Kidney epithelial cell (primary cell): ENCODE measurements around the gene HMGB3. TPM values are rescaled to one million over a fixed set of nuclear protein-coding genes. Genes with fewer than 3 reads are reported as not detected.

Source experiments
- DNase-seq: peaks from one replicate; pipeline ENCODE4 v3.0.0-alpha.2; 2010; ENCODE audit warnings: low read depth
- H3K27me3 ChIP-seq: 2 replicates; pipeline ENCODE4 v1.6.0; 2011; ENCODE audit warnings: low read length; ENCODE audit not compliant: control insufficient read depth, insufficient read depth
- H3K36me3 ChIP-seq: 2 replicates; pipeline ENCODE4 v1.5.1; 2011; ENCODE audit warnings: low read length; ENCODE audit not compliant: control insufficient read depth, insufficient read depth
- H3K4me3 ChIP-seq: 2 replicates; pipeline ENCODE4 v1.5.1; 2011; ENCODE audit warnings: low read depth, mild to moderate bottlenecking, control low read depth, low read length
- total RNA-seq: library from RNA; depleted of rRNA; stranded (reverse); fragments of >200 nt; gene quantifications from 2 replicates; pipeline ENCODE4 v1.2.3, GENCODE V29; 2015
- TF ChIP-seq, protein P1 (sequence below): IDR thresholded peaks from 2 replicates; pipeline ENCODE4 v1.5.1; 2011; ENCODE audit warnings: mild to moderate bottlenecking, moderate library complexity, low read length, control low read depth, inconsistent platforms; ENCODE audit not compliant: insufficient read depth, poor library complexity, severe bottlenecking

HMGB3 gene
- 29.9 and 44.6 TPM in 2 replicates for total RNA-seq

DNA sequence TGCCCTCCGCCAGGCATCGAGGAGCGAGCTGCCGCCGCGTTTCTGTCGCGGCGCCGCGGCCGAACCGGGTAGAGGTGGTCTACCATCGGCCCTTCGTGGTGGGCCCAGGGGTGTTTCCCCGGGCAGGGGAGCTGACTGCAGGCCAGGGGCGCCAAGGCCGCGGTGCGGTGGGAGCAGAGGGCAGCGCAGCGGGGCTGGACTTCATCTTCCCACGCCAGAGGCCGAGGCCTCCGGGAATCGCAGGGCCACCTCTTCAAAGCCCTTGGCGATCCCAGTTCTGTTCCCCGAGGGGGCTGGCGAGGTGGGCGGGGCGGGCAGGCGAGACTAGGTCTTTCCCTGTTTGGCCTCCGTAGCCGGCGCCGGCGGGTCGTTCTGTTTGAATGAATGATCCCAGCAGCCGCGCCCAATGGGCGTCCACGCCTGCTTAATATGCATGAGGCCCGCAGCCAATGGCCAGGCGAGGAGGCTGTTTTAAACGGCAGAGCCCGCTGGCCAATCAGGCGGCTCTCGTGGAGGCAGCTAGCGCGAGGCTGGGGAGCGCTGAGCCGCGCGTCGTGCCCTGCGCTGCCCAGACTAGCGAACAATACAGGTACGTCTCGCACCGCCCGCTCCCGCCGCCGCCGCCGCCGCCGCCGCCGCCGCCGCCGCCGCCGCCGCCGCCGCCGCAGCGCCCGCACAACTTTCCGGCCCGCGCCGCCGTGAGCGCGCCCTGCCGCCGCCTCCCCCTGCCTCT, at the start of gene HMGB3:
HMGB3 (plus strand) TSS at position 548 of the 733 bp plus-strand sequence. CDS start 2,265 bp downstream, outside the sequence.
- Histone ChIP-seq H3K36me3 (no peaks in the 10 kb centered on the region), H3K4me3 (peak within 1 kb of the TSS; percentile 61), H3K27me3 (no peaks in the 10 kb centered on the region)
- DNase-seq = peak; percentile 72
- TF ChIP-seq, protein P1, sequence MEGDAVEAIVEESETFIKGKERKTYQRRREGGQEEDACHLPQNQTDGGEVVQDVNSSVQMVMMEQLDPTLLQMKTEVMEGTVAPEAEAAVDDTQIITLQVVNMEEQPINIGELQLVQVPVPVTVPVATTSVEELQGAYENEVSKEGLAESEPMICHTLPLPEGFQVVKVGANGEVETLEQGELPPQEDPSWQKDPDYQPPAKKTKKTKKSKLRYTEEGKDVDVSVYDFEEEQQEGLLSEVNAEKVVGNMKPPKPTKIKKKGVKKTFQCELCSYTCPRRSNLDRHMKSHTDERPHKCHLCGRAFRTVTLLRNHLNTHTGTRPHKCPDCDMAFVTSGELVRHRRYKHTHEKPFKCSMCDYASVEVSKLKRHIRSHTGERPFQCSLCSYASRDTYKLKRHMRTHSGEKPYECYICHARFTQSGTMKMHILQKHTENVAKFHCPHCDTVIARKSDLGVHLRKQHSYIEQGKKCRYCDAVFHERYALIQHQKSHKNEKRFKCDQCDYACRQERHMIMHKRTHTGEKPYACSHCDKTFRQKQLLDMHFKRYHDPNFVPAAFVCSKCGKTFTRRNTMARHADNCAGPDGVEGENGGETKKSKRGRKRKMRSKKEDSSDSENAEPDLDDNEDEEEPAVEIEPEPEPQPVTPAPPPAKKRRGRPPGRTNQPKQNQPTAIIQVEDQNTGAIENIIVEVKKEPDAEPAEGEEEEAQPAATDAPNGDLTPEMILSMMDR = no peak

- Histone ChIP-seq H3K27me3 (no peaks in the 10 kb centered on the region), H3K36me3 (no peaks in the 10 kb centered on the region), H3K4me3 (no peak overlapping the region)
- TF ChIP-seq, protein P1 = no peak
- no peak for DNase-seq
Measured at GRCh38 chrX:150933945-150934350, 49.2 kb upstream of the HMGB3 start.

- Histone ChIP-seq H3K36me3 (no peaks in the 10 kb centered on the region), H3K27me3 (no peaks in the 10 kb centered on the region), H3K4me3 (no peak overlapping the region)
- DNase-seq = peak; percentile 28
- TF ChIP-seq, protein P1 = no peak
Measured at GRCh38 chrX:150934453-150934852, 48.7 kb upstream of the HMGB3 start.

DNA sequence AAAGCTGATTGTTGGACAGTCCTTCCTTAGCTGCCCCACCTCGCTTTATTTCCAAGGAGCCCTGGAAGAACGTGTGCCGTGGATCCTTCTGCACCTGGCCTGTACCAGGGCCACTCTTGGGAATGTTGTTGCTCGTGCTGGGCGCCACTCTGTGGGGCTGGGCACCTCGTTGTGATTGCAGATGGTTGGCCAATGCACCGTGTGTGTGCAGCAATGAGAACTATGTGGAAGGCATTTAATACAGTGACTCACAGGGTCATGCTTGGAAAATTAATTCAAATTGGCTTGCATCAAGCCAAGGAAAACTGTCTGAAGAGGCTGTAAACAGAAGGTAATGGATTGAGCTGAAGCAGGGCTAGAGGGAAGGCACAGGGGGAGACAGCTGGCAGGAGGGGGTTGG, 47.7 kb upstream of the HMGB3 start:
- Histone ChIP-seq H3K27me3 (no peaks in the 10 kb centered on the region), H3K4me3 (no peak overlapping the region), H3K36me3 (no peaks in the 10 kb centered on the region)
- TF ChIP-seq, protein P1 = no peak
- peak; percentile 5 for DNase-seq

- Histone ChIP-seq H3K4me3 (no peak overlapping the region), H3K27me3 (no peaks in the 10 kb centered on the region), H3K36me3 (no peaks in the 10 kb centered on the region)
- TF ChIP-seq, protein P1 = no peak
- no peak for DNase-seq
Measured at GRCh38 chrX:150936556-150936955, 46.6 kb upstream of the HMGB3 start.

- no peaks in the 10 kb centered on the region for H3K36me3 ChIP-seq
- TF ChIP-seq, protein P1 = no peak
- no peak for DNase-seq
- H3K4me3 ChIP-seq = no peak overlapping the region
- H3K27me3 ChIP-seq = no peaks in the 10 kb centered on the region
Measured at GRCh38 chrX:150940844-150941495, 42.2 kb upstream of the HMGB3 start.
